HepG2 (cell line): ENCODE results near the gene ISOC2. TPM values are rescaled to one million over a fixed set of nuclear protein-coding genes. Genes with fewer than 3 reads are reported as not detected.

Source experiments
- CBFB ChIP-seq: sonication (generic); formaldehyde crosslinking; IDR thresholded peaks from 2 replicates; pipeline ENCODE4 v1.4.0; 2020; ENCODE audit warnings: missing genetic modification reagents
- GATAD1 ChIP-seq: IDR thresholded peaks from 2 replicates; pipeline ENCODE4 v1.6.1; 2016; ENCODE audit warnings: missing genetic modification reagents, missing compliant biosample characterization
- HNRNPLL ChIP-seq: fragments of 200-400 bp; formaldehyde crosslinking; IDR thresholded peaks from 2 replicates; pipeline ENCODE4 v1.6.1; 2017; ENCODE audit warnings: mild to moderate bottlenecking, low read depth, low read length; ENCODE audit not compliant: poor library complexity, severe bottlenecking
- IKZF1 ChIP-seq: fragments of 450-650 bp; IDR thresholded peaks from 2 replicates; pipeline ENCODE4 v1.7.1; 2016
- KDM2A ChIP-seq: sonication (generic); formaldehyde crosslinking; IDR thresholded peaks from 2 replicates; pipeline ENCODE4 v1.4.0; 2020; ENCODE audit warnings: low read depth, missing genetic modification reagents, borderline replicate concordance
- KLF12 ChIP-seq: sonication (generic); formaldehyde crosslinking; IDR thresholded peaks from 2 replicates; pipeline ENCODE4 v1.4.0; 2020; ENCODE audit warnings: missing genetic modification reagents, borderline replicate concordance
- KLF6 ChIP-seq: IDR thresholded peaks from 2 replicates; pipeline ENCODE4 v1.8.0; 2016; ENCODE audit warnings: missing biosample characterization, missing genetic modification reagents
- MIER2 ChIP-seq: IDR thresholded peaks from 2 replicates; pipeline ENCODE4 v1.6.1; 2016; ENCODE audit warnings: missing biosample characterization, missing genetic modification reagents
- PHF21A ChIP-seq: sonication (generic); formaldehyde crosslinking; IDR thresholded peaks from 2 replicates; pipeline ENCODE4 v1.5.0; 2020; ENCODE audit warnings: mild to moderate bottlenecking, missing genetic modification reagents
- RFXANK ChIP-seq: IDR thresholded peaks from 2 replicates; pipeline ENCODE4 v1.6.1; 2016
- SRSF1 ChIP-seq: fragments of 200-400 bp; formaldehyde crosslinking; optimal IDR thresholded peaks from 2 replicates; pipeline ENCODE3; 2017; ENCODE audit warnings: mild to moderate bottlenecking, low read depth, low read length, moderate library complexity
- TCF7L2 ChIP-seq: IDR thresholded peaks from 2 replicates; pipeline ENCODE4 v1.6.1; 2011; ENCODE audit warnings: mild to moderate bottlenecking, low read depth, low read length, moderate library complexity
- ZKSCAN8 ChIP-seq: IDR thresholded peaks from 2 replicates; pipeline ENCODE4 v1.6.1; 2016; ENCODE audit warnings: borderline replicate concordance, missing genetic modification reagents, missing compliant biosample characterization
- ZNF282 ChIP-seq: fragments of 450-650 bp; IDR thresholded peaks from 2 replicates; pipeline ENCODE4 v1.6.1; 2018; ENCODE audit not compliant: partially characterized antibody
- ZNF776 ChIP-seq: sonication (generic); formaldehyde crosslinking; IDR thresholded peaks from 2 replicates; pipeline ENCODE4 v1.4.0; 2020; ENCODE audit warnings: mild to moderate bottlenecking, missing genetic modification reagents
- ZNF841 ChIP-seq: sonication (generic); formaldehyde crosslinking; IDR thresholded peaks from 2 replicates; pipeline ENCODE4 v1.8.1; 2023; ENCODE audit warnings: missing genetic modification reagents, borderline replicate concordance
- polyA plus RNA-seq, 8 experiments: library from polyadenylated mRNA; depleted of rRNA in 3 of 8; stranded (reverse) in 7 of 8; unstranded in 1 of 8; fragments of >200 nt; fragmentation: Illumina TruSeq in 4 of 8; extraction: Trizol in 4 of 8; gene quantifications; 2 replicates each; pipeline versions ENCODE4 v1.2.1 to v1.2.3, GENCODE V29; 2011 to 2016; ENCODE audit warnings: low read depth in 4 of 8, missing spikeins in 1 of 8, mixed read lengths in 1 of 8; ENCODE audit not compliant: insufficient read depth in 1 of 8
- total RNA-seq, 5 experiments: library from RNA; depleted of rRNA; stranded (reverse); fragments of >200 nt; fragmentation: Illumina TruSeq; extraction: Trizol; gene quantifications; 2 replicates each; pipeline ENCODE4 v1.2.3, GENCODE V29; 2016; ENCODE audit warnings: low read depth in 1 of 5
- TF ChIP-seq, protein P1 (sequence below): sonication (generic); formaldehyde crosslinking; IDR thresholded peaks from 2 replicates; pipeline ENCODE4 v1.4.0; 2020; ENCODE audit warnings: mild to moderate bottlenecking, missing genetic modification reagents
- TF ChIP-seq, protein P2 (sequence below): sonication (generic); formaldehyde crosslinking; conservative IDR thresholded peaks from 2 replicates; pipeline ENCODE4 v1.4.0; 2020; ENCODE audit warnings: mild to moderate bottlenecking, missing genetic modification reagents, moderate library complexity
- TF ChIP-seq, protein P3 (sequence below): IDR thresholded peaks from 2 replicates; pipeline ENCODE4 v1.6.1; 2012; ENCODE audit warnings: inconsistent platforms

ISOC2 gene
- total and polyA plus RNA-seq, 2 of the 13 experiments (the other 11 are each of a cell fraction or from before 2014, with no cell fraction given), result 76.8 to 105 TPM

DNA sequence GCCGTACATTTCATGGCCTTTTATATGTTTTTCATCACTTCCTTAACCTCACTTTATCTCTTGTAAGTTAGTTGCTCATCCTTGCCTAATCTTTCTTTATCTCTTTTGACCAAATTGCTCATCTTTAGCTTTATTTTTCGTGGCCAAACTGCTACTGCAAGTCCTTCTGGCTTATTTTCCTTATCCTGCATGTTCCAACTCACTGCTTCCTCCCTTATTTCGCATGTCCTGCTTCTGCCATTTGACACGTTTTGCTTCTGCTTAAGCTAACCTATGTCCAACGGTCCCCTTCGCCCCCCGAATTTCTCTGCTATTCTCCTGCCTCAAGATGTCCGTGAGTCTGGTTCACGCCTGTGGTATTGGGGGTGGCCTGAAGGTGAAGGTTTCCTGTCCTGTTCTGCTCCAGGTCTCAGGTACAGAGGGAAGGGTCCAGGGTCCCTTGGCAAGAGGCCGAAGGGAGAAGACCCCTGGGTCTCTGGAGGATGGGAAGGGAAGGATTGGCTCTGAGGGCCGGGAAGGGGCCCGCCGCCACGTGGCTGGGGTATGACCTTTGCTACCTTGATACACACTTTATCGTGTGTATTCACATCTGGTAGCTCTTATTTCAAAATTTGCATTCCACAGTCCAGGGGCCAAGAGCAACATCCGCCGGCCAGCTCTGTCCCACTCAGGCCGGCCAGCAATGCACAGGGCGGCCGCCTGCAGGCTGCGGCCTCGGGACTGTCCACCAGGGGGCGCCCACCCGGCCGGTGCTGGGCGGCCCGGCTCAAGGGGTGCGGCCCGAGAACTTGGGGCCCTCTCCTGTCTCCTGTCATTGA, 6.0 kb upstream of the ISOC2 start (continued):
- TF ChIP-seq, protein P1, sequence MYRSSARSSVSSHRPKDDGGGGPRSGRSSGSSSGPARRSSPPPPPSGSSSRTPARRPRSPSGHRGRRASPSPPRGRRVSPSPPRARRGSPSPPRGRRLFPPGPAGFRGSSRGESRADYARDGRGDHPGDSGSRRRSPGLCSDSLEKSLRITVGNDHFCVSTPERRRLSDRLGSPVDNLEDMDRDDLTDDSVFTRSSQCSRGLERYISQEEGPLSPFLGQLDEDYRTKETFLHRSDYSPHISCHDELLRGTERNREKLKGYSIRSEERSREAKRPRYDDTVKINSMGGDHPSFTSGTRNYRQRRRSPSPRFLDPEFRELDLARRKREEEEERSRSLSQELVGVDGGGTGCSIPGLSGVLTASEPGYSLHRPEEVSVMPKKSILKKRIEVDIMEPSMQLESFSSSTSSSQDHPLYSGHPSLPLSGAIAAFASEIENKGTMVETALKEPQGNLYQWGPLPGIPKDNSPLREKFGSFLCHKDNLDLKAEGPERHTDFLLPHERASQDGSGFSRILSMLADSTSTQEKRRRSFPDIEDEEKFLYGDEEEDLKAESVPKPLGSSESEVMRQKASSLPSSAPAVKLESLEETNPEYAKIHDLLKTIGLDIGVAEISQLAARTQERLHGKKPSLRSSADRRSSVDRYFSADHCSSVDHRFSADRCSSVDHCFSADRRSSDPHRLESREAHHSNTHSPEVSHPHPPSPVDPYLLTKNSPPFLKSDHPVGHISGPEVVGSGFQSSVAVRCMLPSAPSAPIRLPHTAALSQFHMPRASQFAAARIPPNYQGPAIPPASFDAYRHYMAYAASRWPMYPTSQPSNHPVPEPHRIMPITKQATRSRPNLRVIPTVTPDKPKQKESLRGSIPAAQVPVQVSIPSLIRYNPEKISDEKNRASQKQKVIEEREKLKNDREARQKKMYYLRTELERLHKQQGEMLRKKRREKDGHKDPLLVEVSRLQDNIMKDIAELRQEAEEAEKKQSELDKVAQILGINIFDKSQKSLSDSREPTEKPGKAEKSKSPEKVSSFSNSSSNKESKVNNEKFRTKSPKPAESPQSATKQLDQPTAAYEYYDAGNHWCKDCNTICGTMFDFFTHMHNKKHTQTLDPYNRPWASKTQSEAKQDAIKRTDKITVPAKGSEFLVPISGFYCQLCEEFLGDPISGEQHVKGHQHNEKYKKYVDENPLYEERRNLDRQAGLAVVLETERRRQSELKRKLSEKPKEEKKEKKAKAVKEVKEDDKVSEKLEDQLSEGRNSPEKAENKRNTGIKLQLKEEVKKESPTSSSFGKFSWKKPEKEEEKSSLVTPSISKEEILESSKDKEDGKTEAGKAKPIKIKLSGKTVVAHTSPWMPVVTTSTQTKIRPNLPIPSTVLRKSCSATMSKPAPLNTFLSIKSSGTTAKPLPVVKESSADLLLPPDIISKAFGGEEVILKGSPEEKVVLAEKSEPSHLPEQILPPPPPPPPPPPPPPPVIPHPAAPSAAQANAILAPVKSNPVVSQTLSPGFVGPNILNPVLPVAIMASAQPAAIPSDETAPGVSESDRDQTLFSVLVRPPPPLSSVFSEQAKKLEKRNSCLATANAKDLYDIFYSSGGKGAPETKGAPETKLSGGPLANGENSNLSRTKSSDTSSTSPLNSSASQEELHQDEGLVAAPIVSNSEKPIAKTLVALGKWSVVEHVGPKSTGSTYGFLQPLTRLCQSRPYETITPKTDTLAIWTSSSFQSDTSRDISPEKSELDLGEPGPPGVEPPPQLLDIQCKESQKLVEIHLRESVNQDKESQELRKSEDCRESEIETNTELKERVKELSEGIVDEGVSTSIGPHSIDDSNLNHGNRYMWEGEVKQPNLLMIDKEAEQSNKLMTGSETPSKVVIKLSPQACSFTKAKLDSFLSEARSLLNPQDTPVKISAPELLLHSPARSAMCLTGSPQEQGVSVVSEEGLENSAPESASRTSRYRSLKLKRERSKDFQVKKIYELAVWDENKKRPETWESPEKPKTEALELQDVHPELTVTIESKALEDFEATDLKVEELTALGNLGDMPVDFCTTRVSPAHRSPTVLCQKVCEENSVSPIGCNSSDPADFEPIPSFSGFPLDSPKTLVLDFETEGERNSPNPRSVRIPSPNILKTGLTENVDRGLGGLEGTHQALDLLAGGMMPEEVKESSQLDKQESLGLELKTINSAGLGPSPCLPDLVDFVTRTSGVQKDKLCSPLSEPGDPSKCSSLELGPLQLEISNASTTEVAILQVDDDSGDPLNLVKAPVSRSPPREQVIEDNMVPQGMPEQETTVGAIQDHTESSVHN (CRISPR knock-in tag), result no peak
- TF ChIP-seq CBFB (CRISPR knock-in tag) (0 out of 2 replicates have a peak, but pooled peaks have one; percentile 49), ZNF841 (no peak), HNRNPLL (peak; percentile 26), RFXANK (CRISPR knock-in tag) (peak; percentile 54; the same call in 1 of the 2 replicates), KDM2A (CRISPR knock-in tag) (peak; percentile 80), KLF12 (CRISPR knock-in tag) (no peak; the same call in 1 of the 2 replicates), ZKSCAN8 (CRISPR knock-in tag) (peak; percentile 81; the same call in 1 of the 2 replicates), MIER2 (CRISPR knock-in tag) (peak; percentile 31; the same call in 1 of the 2 replicates), TCF7L2 (no peak), IKZF1 (no peak), SRSF1 (no peak), ZNF776 (no peak), KLF6 (CRISPR knock-in tag) (no peak), ZNF282 (no peak), GATAD1 (peak; percentile 44; the same call in 1 of the 2 replicates), PHF21A (peak; percentile 56; the same call in 1 of the 2 replicates)
- TF ChIP-seq, protein P2, sequence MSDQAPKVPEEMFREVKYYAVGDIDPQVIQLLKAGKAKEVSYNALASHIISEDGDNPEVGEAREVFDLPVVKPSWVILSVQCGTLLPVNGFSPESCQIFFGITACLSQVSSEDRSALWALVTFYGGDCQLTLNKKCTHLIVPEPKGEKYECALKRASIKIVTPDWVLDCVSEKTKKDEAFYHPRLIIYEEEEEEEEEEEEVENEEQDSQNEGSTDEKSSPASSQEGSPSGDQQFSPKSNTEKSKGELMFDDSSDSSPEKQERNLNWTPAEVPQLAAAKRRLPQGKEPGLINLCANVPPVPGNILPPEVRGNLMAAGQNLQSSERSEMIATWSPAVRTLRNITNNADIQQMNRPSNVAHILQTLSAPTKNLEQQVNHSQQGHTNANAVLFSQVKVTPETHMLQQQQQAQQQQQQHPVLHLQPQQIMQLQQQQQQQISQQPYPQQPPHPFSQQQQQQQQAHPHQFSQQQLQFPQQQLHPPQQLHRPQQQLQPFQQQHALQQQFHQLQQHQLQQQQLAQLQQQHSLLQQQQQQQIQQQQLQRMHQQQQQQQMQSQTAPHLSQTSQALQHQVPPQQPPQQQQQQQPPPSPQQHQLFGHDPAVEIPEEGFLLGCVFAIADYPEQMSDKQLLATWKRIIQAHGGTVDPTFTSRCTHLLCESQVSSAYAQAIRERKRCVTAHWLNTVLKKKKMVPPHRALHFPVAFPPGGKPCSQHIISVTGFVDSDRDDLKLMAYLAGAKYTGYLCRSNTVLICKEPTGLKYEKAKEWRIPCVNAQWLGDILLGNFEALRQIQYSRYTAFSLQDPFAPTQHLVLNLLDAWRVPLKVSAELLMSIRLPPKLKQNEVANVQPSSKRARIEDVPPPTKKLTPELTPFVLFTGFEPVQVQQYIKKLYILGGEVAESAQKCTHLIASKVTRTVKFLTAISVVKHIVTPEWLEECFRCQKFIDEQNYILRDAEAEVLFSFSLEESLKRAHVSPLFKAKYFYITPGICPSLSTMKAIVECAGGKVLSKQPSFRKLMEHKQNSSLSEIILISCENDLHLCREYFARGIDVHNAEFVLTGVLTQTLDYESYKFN, result peak; percentile 57
- TF ChIP-seq, protein P3, sequence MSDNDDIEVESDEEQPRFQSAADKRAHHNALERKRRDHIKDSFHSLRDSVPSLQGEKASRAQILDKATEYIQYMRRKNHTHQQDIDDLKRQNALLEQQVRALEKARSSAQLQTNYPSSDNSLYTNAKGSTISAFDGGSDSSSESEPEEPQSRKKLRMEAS, result peak; percentile 77; the same call in 1 of the 2 replicates
